T-helper 1 cell (primary cell): Measurements from ENCODE around the gene ZSCAN5B.
"Not testable (repeated sequence)": the region's sequence is repeated elsewhere in the genome, so short reads cannot be mapped to it uniquely, and the experiment has no call there.

Source experiments
- DNase-seq, 5 donors: peaks; one replicate each; pipeline ENCODE4 v3.0.0-alpha.2; 2012 to 2020

The ZSCAN5B gene

DNA sequence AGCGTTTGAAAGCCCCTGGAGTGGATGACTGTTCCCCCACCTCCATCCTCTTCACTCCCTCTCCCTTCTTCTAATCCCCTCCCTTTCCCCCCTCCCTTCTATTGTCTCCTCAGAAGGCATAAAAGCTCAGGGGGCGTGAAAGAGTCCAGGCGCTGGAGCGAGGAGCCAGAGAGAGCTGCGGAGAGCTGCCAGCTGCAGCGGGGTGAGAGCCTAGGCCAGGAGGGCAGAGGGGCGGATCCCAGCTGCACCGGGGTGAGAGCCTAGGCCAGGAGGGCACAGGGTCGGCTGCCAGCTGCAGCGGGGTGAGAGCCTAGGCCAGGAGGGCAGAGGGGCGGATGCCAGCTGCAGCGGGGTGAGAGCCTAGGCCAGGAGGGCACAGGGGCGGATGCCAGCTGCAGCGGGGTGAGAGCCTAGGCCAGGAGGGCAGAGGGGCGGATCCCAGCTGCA is 21.7 kb downstream of the ZSCAN5B start, which contains the start of gene GALP:
Gene GALP, plus strand, starts transcription at position 148 of the 447 bp plus-strand sequence. CDS start 1,101 bp downstream, outside the sequence.
- DNase-seq = not testable (repeated sequence)

DNA sequence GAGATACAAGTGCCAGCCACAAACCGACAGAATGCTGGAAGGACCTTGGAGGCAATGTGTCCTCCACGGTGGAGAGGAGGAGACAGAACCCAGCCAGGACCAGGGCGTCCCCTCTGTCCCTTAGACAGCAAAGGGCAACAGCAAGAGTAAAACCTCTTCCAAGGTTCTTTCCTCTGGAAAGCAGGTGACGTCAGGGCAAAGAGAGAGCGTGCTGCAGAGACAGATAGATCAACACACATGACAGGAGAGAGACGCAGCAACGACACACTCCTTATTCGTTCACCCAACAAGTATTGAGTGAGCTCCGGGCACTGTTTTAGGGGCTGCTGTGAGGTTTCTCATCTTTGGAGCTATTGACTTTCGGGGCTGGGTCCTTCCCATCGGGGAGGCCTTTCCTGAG is 23.0 kb downstream of the ZSCAN5B start:
- DNase-seq = no peak

DNA sequence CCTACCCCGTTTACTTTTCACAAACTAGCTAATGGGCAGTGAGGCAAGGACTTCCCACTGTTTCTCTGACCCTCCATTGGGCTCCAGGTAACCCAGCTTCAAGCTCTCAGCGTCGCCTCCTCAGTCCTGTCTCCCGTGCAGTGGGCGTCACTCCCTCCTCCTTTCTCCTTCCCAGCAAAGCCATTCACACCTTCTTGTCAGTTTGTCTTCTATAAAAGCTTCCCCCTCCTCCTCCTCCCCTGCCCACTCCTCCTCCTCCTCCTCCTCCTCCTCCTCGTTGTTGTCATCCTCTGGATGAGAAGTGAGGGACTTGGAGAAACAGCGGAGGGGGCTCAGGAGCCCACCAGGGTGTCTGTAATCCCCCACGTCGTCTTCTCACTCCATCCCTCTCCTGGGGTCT is 23.5 kb downstream of the ZSCAN5B start:
- DNase-seq = no peak

DNA sequence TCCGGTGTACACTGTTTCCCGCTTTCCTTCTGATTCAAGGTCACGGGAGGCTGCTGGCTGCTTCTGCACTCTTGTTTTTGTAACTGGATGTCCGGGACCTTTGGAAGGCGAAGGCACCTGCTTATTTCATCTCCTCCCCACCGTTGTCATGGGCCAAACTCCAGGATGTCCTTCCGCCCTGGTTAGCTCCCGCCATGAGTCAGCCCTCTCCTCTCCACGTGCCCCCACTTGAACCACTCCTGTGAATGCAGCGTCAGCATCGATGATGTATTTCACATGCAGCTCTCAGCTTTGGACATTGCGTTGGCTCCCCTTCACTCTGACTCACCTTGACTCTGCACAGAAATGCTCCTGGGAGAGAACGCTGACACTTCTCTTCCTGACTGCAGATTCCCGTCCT is 27.3 kb downstream of the ZSCAN5B start:
- DNase-seq = no peak

DNA sequence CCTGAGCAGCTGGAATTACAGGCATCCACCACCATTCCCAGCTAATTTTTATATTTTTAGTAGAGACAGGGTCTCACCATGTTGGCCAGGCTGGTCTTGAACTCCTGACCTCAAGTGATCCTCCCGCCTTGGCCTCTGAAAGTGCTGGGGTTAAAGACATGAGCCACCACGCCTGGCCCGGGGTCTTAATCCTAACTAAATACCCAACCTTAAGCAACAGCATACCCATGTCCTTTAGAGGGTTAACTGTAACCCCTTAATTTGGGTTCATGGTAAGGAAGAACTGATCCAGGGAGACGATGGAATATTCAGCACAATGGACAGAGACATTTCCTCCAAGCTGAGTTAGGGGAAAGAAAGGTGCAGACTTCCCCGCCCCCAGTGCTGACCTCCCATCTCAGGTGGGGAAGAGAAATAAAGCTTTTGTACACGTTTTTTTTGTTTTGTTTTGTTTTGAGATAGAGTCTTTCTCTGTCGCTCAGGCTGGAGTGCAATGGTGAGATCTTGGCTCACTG is 30.5 kb downstream of the ZSCAN5B start:
- DNase-seq = no peak

DNA sequence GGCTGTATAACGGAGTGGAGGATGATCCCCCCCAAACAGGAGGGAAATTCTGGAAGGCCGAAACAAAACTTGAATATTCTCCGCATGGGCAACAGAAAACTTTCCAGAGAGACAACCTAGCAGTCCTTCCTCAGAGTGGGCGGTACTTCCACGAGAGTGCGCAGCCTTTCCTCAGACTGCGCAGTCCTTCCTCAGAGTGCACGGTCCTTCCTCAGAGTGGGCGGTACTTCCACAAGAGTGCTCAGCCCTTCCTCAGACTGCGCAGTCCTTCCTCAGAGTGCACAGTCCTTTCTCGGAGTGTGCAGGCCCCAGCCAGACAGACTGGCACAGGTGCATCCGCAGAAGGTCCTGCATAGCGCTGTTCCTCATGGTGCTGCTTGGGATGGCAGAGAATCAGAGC is 34.5 kb downstream of the ZSCAN5B start:
- DNase-seq = no peak

DNA sequence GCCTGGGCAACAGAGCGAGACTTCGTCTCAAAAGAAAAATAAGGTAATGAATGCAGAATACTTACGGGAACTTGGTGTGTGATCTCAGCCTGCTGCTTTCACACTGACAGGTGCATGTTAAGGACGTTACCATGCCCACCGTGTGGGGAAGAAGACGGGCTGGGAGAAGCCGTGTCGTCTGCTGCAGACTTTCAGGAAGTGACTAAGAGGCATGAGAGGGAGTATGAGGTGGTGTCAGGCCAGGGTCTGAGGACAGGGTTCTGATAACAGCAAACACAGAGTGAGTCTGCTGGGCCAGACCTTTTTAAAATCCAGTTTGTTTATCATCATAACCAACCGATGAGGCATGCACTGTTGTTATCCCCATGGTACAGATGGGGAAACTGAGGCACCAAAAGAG is 35.3 kb downstream of the ZSCAN5B start:
- DNase-seq = no peak

DNA sequence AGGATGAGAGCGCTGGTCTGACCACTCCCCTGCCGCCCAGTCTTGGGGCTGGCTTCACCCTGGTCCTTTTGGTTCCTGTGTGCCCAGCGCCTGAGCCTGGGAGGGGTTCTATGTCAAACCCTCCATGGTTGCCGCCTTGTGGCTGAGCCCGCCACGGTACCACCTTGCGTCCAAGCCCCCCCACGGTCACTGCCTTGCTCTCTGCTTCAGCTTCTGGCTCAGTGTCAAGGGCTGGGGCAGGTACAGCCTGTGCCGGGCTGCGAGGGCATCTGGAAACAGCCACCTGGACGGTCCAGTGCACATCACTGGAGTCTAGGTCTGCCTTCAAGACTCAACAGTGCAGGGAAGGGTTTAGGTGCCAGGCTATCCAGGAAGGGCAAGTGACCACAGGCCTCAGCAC is 36.0 kb downstream of the ZSCAN5B start:
- no peak for DNase-seq

DNA sequence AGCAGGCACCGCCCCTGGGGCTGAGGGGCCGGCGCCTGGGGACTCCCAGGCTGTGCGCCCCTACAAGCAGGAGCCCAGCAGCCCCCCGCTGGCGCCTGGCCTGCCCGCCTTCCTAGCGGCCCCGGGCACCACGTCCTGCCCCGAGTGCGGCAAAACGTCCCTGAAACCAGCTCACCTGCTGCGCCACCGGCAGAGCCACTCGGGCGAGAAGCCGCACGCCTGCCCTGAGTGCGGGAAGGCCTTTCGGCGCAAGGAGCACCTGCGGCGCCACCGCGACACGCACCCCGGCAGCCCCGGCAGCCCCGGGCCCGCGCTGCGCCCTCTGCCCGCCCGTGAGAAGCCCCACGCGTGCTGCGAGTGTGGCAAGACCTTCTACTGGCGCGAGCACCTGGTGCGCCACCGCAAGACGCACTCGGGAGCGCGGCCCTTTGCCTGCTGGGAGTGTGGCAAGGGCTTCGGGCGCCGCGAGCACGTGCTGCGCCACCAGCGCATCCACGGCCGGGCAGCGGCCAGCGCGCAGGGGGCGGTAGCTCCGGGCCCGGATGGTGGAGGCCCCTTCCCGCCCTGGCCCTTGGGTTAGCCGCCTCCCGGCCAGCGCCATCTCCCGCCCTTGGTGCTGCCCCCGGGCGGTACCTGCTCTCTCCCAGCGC is 37.8 kb downstream of the ZSCAN5B start:
- DNase-seq = no peak

DNA sequence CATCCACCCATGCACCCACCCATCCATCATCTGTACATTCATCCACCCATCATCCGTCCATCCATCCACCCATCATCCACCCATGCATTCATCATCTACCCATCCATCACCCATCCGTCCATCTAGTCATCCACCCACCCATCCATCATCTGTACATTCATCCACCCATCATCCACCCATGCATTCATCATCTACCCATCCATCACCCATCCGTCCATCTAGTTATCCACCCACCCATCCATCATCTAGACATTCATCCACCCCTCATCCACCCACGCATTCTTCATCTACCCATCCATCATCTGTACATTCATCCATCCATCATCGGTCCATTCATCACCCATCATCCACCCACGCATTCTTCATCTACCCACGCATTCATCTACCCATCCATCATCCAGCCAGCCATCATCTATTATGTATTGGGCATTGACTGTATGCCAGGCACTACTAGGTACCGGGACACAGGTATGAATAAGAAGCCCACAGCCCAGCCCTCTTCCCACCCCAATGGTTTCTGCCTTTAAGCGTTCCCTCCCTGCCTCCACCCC is 38.5 kb downstream of the ZSCAN5B start:
- DNase-seq = no peak

DNA sequence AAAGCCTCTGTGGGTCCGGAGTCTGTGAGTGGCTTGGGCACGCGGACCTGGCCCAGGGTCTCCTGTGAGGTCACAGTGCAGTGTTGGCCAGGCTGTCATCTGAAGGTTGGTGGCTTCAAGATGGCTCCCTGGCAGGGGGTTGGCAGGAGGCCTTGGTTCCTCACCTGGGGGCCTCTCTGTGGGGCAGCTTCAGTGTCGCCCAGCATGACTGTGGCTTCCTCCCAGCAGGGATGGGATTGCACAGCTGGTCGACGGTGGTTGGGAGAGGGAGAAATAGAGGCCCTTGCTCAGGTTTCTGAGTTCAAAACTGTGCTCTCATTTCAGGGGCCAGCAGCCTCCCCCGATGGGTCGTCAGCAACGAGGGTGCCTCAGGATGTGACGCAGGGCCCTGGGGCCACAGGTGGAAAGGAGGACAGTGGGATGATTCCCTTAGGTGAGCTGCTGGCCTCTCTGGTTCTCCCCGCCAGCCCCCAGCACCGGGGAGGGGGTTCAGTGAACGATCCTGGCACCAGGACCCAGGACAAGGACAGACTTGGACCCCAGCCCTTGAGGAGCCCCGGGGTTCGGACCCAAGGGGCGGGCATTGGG is 39.3 kb downstream of the ZSCAN5B start:
- DNase-seq = no peak

DNA sequence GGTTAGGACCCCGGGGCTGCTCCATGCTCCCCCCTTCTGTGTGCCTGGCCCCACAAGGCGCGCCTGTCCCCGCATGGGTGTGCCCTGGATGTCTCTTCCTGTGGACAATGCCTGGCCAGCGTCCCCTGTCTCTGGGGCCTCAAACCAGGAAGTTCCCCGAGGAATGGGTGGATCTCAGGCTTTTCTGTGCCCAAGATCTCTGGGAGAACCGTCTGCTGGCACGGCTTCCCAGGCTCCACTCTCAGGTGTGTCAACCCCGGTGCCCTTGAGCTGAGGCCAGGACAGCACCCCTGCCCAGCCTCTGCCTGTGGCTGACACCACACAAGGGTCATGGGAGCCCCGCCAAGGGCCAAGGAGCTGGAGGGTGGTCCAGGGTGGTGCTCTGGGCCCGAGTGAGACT is 40.8 kb downstream of the ZSCAN5B start:
- DNase-seq = no peak

DNA sequence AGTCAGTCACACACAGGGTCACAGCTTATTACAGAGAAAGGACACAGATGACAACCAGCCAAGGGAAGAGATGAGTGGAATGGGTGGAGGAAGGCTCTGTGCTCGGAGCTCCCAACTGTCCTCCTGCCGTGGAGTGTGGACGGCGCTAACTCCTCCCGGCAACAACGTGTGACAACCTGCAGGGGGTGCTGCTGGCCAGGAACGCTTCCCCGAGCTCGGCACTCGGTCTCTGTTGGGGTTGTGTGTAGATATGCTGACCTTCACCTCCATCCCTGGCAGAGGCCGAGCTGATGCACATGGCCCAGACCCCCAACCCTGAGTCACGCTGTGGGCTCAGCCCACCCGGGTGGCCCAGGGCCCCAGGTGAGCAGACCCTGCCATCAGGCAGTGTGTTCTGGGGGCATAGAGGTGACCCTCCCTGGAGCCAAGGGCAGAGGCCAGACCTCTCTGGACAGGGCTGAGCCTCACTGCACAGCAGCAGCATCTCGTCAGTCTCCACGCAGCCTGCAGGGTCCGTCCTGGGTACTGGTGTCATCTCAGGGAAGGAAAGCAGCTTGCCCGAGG is 42.4 kb downstream of the ZSCAN5B start:
- no peak for DNase-seq

DNA sequence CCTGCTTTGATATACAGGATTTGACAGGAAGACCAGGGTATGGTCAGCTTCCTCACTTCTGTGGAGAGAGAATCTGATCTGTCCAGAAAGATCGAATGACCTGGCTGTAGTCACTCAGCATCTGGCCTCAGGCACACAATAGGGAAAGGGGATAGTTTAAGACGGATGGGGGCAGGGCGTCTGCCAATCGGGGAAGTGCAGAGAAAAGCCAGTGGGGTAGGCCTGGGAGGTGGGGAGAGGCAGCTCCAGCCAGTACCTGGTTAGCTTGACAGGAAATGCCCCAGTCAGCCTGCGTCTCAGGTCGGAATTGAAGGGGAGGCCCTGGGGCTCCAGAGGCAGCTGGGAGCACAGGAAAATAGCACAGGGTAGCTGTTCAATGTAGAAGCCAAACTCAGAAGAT is 44.1 kb downstream of the ZSCAN5B start:
- no peak for DNase-seq

DNA sequence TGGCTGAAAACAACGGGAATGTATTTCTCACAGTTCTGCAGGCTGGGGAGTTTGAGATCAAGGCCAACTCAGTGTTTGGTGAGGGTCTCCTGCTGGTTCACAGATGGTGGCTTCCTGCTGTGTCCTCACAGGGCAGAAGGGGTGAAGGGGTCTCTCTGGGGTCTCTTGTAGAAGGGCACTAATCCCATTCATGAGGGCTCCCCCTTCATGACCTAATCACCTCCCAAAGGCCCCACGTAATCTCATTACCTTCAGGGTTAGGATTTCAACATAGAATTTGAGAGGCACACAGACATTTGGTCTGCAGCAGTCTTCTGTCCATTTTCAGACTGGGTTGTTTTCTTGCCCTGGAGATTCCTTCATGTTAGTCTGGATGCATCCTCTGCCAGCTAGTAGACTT is 44.9 kb downstream of the ZSCAN5B start:
- DNase-seq = no peak

DNA sequence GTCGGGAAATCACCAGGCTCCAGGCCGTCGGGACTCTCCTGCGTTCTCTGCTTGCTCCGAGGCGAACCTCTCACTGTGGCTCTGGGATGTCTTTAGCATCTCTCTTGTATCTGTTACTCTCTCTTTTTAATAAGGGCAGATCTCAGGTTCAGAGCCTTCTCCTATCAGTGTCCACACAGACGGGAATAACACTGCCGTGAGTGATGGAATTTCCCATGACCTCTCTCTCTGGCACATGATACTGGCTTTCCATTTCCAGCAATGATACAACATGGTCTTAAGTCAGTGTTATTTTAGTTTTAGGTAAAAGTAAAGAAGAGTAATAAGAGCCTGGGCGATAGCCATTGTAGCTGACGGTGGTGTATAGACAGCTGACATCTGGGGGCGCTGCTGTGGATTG is 47.2 kb downstream of the ZSCAN5B start:
- no peak for DNase-seq

DNA sequence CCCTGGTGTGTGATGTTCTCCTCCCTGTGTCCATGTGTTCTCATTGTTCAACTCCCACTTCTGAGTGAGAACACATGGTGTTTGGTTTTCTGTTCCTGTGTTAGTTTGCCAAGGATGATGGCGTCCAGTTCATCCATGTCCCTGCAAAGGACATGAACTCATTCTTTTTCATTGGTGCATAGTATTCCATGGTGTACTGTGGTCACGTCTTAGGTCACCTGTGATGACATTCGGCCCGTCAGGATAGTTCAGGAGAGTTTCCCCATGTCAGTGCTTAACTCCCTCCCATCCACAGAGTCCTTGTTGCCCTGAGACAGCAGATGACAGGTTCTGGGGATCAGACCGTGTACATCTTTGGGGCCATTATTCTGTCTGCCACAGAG is 47.9 kb downstream of the ZSCAN5B start:
- DNase-seq = no peak

DNA sequence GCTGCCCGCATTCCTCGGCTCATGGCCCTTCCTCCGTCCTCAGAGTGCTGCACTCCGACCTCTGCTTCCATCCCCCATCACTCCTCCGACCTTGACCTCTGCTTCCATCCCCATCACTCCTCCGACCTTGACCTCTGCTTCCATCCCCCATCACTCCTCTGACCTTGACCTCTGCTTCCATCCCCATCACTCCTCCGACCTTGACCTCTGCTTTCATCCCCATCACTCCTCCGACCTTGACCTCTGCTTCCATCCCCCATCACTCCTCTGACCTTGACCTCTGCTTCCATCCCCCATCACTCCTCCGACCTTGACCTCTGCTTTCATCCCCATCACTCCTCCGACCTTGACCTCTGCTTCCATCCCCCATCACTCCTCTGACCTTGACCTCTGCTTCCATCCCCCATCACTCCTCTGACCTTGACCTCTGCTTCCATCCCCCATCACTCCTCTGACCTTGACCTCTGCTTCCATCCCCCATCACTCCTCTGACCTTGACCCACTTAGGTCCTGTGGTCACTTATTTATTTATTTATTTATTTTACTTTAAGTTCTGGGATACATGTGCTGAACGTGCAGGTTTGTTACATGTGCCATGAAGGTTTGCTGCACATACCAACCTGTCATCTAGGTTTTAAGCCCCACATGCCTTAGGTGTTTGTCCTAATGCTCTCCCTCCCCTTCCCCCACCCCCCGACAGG is 48.5 kb downstream of the ZSCAN5B start:
- DNase-seq = not testable (repeated sequence)

DNA sequence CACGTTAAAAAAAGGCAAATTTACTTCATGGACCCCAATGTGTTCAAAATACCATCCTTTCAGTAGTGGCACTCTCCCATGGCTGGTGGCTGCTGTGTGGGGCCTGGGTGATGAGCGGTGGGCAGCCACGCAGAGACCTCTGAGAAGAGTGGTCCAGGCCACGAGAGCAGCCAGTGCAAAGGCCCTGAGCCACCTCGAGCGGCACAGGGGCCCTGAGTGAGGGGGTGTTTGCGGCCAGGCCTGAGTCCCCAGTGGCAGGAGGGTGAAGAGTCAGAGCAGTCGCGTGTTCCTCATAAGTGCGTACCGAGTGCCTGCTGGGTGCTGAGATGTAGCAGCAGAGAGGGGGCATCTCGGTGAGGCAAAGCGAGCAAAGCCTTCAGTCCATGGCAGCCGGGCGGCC is 49.5 kb downstream of the ZSCAN5B start:
- no peak for DNase-seq

DNA sequence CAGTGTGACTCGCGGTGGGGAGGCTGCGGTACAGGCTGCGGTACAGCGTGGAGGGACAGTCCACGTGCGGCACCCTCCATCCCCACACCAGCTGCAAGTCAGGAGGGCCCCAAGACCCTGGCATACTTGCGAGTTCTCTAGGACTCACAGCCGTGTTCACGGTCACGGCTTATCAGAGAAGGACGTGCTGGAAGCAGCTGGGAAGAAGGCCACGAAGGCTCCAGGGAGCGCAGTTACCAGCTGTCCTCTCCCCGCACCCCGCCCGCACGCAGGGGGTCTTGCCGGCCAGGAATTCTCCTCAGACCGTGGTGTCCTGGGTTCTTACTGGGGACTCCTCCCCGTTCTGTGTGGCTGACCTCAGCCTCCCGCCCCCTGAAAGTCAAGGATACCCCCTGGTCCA is 50.3 kb downstream of the ZSCAN5B start:
- DNase-seq = no peak

DNA sequence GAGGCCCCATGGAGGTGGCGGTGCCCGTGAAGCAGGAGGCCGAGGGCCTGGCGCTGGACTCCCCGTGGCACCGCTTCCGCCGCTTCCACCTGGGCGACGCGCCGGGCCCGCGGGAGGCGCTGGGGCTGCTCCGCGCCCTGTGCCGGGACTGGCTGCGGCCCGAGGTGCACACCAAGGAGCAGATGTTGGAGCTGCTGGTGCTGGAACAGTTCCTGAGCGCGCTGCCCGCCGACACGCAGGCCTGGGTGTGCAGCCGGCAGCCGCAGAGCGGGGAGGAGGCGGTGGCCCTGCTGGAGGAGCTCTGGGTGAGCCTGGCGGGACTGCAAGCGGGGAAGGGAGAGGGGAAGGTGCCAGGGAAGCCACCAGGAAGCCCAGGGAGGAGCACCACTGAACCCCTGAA is 50.7 kb downstream of the ZSCAN5B start:
- DNase-seq = no peak

DNA sequence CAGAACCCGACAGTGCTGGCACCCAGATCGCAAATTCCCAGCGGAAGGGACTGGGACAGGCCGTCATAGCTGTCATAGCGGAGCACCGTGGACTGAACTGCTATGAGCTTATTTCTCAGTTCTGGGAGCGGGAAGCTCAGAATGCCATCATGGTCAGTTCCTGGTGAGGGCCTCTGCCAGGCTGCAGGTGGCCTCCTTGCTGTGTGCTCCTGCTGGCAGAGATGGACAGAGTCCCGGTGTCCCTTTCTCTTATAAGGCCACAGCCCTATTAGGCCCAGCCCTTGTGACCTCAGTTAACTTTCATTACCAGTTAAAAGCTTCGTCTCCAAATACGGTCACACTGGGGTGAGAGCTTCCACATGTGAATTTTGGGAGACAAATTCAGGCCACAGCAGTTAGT is 51.9 kb downstream of the ZSCAN5B start:
- no peak for DNase-seq

DNA sequence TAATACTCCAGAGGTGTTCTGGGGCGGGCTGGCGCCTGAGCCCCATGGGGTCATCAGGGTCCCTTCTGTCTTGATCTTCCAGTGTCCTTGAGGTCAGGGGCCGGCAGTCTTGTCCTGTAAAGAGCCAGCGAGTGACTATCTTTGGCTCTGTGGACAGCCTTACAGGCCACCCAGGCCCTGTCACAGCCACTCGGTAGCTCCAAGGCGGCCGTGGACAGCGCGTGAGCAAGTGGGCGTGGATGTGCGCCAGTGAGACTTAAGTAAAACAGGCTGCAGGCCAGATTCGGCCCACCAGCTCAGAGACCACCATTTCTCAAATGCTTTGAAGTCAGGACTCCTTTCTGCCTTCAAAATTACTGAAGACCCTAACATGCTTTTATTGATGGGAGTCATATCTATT is 52.8 kb downstream of the ZSCAN5B start:
- no peak for DNase-seq
